GM21619 (cell line): ENCODE data around the gene KIF1B.

Experiments used
- ATAC-seq: cut with Tn5 transposase; IDR thresholded peaks from one replicate; pipeline ENCODE4 v1.9.1; 2021; ENCODE audit not compliant: unreplicated experiment

Gene KIF1B

GRCh38 chr1:10271869-10272268 lies 61.5 kb downstream of the KIF1B start:
- no peak for ATAC-seq

- no peak for ATAC-seq
Observed at GRCh38 chr1:10272274-10272673, 61.9 kb downstream of the KIF1B start.

GRCh38 chr1:10278880-10279279 lies 68.5 kb downstream of the KIF1B start:
- no peak for ATAC-seq

GRCh38 chr1:10280439-10281350 lies 70.3 kb downstream of the KIF1B start:
- ATAC-seq, result no peak

DNA sequence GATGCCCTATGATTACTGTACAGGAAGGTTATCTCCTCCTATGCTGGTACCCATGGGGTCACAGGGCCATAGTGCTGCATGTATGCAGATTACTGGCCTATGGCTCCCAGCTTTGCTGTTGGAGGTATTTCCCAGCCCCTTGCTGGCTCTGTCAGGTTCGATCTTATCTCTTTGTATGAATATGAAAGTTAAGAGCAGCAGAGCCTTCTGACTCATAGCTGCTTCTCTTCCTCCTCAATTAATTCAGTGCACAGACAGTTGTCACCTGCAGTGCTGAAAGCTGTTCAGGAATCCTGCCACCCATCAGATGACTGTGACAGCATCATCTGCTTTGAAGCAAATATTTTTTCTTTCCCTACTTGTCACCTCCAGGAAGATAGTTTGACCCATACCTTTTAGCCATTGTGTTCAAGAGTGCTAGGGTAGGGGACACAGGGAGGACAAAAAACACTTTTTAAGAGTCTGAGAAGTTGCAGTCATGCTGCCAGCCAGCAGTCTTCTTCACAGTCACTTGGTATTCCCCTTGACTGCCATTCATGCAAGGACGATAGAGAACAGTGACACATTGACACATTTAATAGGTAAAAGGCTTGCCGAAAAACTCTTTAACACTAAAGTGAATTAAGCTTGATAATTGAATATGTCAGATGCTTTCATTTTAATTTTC lies 73.1 kb downstream of the KIF1B start:
- peak; percentile 49 for ATAC-seq

DNA sequence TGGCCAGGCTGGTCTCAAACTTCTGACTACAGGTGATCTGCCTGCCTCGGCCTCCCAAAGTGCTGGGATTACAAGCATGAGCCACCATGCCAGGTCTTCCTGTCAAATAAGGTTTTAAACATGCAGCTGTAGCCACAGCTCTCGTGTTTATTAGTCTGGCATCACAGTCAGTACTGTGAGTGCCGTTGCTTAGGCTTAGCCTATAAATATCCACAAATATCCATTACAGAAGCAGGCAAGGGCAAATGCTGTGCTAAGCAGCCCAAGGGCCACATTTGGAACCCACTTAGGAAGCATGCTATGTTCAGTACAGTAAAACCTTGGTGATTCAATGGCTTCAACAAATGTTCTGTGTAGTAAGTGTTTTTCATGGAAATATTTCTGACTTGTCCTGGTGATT lies 75.9 kb downstream of the KIF1B start:
- ATAC-seq, result no peak

GRCh38 chr1:10287023-10287645 lies 76.8 kb downstream of the KIF1B start:
- no peak for ATAC-seq

DNA sequence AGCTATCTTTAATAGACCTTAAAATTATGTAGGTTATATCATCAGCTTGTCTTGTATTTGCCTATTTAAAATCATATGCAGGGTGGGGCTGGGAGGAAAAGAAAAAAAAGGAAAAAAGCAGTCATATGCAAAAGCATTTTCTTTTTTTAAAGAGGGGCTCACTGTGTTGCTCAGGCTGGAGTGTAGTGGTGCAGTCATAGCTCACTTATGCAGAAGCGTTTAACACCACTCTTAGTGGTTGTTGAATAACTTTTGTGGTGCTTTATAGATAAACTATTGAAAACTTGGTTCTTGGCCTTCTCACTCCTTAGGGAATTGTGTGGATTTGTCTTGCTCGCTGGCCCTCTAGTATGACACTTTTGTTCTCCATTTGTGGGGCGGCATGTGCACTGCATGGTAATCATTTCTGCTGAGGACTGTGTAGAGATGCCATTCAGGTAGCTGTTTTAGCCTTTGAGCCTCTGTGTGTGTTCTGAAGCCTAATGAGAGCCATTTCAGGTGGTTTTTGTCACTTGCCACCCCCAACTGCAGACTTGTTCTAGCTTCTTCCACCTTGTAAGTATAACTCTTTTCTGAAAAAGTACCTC lies 77.8 kb downstream of the KIF1B start:
- ATAC-seq, result no peak

DNA sequence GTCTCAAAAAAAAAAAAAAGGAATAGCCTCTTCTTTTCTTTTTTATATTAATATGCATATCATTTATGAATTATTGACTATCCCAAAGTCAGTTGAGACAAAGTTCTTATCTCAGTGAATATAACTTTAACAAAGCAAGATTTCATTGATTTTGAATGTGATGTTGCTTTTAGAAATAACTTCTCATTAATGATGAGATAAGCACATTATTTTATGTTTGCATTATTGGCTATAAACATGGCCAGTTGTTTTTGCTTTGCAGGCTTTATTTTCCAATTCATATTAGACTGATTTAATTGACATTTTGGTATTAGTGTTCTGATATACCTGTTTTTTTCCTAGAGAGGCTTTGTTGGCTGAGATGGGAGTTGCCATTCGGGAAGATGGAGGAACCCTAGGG lies 81.3 kb downstream of the KIF1B start:
- ATAC-seq, result no peak

GRCh38 chr1:10292188-10292587 lies 81.8 kb downstream of the KIF1B start:
- no peak for ATAC-seq

DNA sequence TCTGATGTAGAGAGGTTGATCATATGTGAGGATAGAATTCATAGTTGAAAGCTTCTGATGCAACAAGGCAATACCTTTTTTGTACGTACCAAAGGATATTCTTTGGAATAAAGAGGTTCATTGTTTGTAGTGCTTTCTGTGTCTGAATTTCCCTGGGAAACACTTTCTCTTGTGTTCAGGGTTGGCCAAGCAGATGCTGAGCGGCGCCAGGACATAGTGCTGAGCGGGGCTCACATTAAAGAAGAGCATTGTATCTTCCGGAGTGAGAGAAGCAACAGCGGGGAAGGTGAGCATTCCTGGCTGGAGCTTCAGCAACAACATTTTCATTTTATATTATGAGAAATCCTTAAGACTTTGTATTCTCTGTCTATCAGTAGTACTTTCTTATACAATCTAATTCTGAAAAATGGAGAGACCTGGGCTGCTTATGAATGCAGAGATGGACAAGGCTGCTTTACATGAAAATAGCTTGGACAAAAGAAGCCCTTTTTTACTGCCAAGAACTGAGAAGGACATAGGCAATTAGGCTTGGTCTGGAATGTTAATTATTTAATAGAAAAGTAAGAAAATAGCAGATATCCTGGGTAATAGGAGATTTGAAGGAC lies 85.2 kb downstream of the KIF1B start:
- ATAC-seq, result no peak

GRCh38 chr1:10299151-10299550 lies 88.8 kb downstream of the KIF1B start:
- ATAC-seq, result no peak

- no peak for ATAC-seq
Observed at GRCh38 chr1:10302416-10302815, 92.0 kb downstream of the KIF1B start.

DNA sequence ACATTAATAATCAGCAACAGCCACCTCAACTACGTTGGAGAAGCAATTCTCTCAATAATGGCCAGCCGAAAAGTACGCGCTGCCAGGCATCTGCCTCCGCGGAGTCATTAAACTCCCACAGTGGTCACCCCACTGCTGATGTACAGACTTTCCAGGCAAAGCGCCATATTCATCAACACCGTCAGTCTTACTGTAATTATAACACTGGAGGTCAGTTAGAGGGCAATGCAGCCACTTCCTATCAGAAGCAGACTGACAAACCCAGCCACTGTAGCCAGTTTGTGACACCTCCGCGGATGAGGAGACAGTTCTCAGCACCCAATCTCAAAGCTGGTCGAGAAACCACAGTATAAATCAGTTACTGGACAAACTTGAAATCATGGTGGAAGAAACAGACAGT lies 93.9 kb downstream of the KIF1B start:
- ATAC-seq, result no peak

DNA sequence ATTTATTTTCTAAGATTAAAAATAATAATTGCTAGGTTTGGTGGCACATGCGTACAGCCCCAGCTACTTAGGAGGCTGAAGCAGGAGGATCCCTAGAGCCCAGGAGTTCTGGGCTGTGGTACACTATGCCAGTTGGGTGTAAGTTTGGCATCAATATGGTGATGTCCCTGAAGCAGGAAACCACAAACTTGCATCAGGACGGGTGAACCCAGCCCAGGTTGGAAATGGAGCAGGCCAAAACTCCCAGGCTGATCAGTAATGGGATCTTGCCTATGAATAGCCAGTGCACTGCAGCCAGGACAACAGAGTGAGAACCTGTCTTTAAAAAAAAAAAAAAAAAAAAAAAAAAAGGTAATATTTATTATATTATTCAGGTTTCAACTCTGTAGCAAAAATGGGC lies 96.1 kb downstream of the KIF1B start:
- ATAC-seq, result no peak

GRCh38 chr1:10308001-10308400 lies 97.6 kb downstream of the KIF1B start:
- no peak for ATAC-seq

DNA sequence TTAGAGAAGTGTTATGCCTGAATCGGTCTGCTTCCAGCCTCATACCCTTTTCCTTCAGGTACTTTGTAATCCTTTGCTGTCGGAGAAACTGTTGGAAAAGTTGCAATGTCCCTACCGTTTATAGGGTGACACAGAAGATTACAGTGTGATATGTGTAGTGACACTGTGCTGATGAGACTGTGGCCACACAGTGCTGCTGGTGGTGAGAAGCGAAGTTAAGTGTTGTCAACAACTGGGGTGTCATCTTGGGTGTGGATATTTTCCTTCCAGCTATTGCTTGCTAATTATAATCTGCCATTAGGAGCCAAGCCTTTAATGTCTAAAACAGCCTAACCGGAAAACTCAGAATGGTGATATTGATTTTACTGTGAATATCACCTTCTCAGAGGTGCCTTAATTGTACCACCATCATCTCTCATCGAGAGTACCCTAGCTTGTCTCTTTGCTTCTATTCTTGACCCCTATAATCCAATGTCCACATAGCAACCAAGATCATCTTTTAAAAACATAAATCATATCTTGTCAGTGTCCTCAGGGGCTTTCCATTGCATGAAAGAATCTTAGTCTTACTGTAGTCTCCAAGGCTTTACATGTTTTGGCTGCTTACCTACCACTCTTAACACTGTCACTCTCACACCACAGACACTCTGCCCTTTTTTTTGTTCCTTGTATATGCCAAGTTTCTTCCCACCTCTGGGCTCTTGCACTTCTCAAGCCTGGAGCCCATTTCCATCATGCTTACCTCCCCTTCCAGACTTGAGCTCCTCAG lies 99.1 kb downstream of the KIF1B start:
- ATAC-seq, result no peak

DNA sequence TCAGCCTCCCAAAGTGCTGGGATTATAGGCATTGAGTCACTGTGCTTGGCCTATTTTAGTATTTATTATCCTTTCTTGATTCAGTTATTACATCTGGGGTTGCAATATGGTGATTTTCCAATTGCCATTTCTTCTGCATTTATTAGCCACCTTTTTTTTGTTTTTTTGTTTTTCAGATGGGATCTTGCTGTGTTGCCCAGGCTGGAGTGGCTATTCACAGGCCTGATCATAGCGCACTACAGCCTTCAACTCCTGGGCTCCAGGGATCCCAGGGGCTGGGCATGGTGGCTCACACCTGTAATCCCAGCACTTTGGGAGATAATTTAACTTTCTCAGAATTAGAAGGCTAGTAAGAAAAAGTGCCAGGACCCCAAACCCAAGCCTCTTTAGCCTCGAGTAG lies 106.4 kb downstream of the KIF1B start:
- no peak for ATAC-seq

DNA sequence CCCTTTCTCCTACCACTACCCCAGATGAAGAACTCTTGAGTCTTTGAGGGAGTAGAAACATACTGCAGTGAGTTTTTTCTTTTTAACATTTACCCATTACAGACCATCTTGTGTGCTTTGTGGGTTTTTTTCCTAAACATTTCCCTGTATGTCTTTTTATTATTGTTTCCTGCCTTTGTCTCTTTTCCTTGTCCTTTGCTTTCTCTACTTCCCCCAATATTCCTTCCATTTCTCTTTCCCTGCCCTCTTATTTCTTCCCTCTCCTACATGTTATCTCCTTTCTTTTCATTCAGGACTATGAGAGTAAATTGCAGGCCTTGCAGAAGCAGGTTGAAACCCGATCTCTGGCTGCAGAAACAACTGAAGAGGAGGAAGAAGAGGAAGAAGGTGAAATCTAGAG lies 109.4 kb downstream of the KIF1B start:
- no peak for ATAC-seq

DNA sequence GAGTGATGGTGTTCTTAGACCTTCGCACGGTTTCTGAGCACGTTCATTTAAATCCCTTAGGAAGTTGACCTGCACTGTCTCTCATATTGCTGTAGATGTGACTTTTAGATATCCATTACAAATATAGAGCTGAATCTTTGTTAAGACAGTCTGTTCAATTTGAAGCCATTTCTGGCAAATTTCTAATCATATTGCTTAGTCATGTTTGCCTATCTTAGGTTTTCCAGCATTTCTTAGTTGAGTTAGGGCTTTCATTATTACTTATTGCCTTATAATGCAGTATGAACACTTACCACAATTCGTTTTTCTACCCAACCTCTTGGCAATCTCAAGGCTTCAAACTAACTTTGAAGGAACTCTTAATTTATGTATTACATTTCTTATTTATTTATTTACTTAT lies 110.0 kb downstream of the KIF1B start:
- ATAC-seq, result no peak
